ENCODE measurements around the gene PRM2.

DNA sequence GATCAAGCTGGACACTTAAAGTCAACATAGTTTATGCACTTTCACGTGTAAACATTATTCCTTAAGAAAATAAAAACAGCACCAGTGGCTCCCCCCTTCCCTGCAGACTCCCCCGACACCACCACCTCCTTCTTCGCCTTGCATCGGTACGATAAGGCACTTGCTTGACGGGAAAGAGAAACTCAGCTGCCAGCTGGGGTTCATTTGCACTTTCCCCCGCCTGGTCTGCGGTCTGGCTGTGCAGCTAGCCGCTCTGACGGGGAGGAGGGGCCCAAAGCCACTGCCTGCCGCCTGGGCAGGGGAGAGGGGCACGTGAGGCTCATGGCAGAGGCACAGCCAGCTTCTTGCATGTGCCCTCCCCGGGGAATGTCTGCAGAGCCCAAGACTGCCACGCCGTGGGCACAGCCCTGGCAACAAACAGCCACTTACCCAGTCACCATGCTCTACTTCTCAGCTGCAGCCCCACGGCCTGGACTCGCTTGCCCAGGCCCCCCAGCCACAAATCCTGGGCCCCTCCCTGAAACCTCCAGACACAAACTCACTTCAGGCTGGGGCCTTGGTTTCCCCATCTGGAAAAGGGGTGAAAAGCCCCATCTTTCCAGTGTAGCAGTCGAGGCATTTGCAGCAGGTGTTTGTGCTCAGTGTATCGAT, 21.3 kb upstream of the PRM2 start:
- TF ChIP-seq, protein P1, sequence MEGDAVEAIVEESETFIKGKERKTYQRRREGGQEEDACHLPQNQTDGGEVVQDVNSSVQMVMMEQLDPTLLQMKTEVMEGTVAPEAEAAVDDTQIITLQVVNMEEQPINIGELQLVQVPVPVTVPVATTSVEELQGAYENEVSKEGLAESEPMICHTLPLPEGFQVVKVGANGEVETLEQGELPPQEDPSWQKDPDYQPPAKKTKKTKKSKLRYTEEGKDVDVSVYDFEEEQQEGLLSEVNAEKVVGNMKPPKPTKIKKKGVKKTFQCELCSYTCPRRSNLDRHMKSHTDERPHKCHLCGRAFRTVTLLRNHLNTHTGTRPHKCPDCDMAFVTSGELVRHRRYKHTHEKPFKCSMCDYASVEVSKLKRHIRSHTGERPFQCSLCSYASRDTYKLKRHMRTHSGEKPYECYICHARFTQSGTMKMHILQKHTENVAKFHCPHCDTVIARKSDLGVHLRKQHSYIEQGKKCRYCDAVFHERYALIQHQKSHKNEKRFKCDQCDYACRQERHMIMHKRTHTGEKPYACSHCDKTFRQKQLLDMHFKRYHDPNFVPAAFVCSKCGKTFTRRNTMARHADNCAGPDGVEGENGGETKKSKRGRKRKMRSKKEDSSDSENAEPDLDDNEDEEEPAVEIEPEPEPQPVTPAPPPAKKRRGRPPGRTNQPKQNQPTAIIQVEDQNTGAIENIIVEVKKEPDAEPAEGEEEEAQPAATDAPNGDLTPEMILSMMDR (IDR thresholded peaks at IDR 0.05; ENCODE audit: borderline replicate concordance, extremely low read depth, low read length, poor library complexity, severe bottlenecking): peak; percentile 75
- no peak for TF ChIP-seq EZH2 (IDR thresholded peaks at IDR 0.05; ENCODE audit: borderline replicate concordance, low read depth, low read length, severe bottlenecking)
